ENCODE data around the gene ZNF586. TPM values are rescaled to one million over a fixed set of nuclear protein-coding genes. Genes with fewer than 3 reads are reported as not detected.
"Not testable (repeated sequence)": the region's sequence is repeated elsewhere in the genome, so short reads cannot be mapped to it uniquely, and the experiment has no call there.

Gene ZNF586
- polyA plus RNA-seq (ENCODE audit: insufficient read length in 3 of 3), result 10 to 100 TPM; 17.8 to 33.8 (median 30.4) TPM
- long read RNA-seq, donor 1, partial matches to known transcripts, result 6 of 7 reads
- long read RNA-seq, donor 1, other reads (novel, unspliced or antisense), result 0 of 7 reads
- long read RNA-seq, donor 2, partial matches to known transcripts, result 16 of 21 reads
- long read RNA-seq, donor 2, other reads (novel, unspliced or antisense), result 0 of 21 reads
- long read RNA-seq, donor 3, partial matches to known transcripts, result 0 of 5 reads
- long read RNA-seq, donor 3, other reads (novel, unspliced or antisense), result 0 of 5 reads
- long read RNA-seq, donor 4, partial matches to known transcripts, result 0 of 5 reads
- long read RNA-seq, donor 4, other reads (novel, unspliced or antisense), result 0 of 5 reads
- long read RNA-seq, donor 5, partial matches to known transcripts, result 0 of 2 reads
- long read RNA-seq, donor 5, other reads (novel, unspliced or antisense), result 0 of 2 reads
- long read RNA-seq, donor 6, partial matches to known transcripts, result 17 of 37 reads
- long read RNA-seq, donor 6, other reads (novel, unspliced or antisense), result 17 of 37 reads
- long read RNA-seq, donor 7, partial matches to known transcripts, result 0 of 1 reads
- long read RNA-seq, donor 7, other reads (novel, unspliced or antisense), result 0 of 1 reads
- long read RNA-seq, donor 8, partial matches to known transcripts, result 0 of 4 reads
- long read RNA-seq, donor 8, other reads (novel, unspliced or antisense), result 0 of 4 reads
- long read RNA-seq, donor 9, transcript ZNF586-203 (3 exons, 2,163 nt), result major isoform, 5 of 5 reads
- long read RNA-seq, donor 9, partial matches to known transcripts, result 0 of 5 reads
- long read RNA-seq, donor 9, other reads (novel, unspliced or antisense), result 0 of 5 reads
- long read RNA-seq, donor 10, partial matches to known transcripts, result 0 of 2 reads
- long read RNA-seq, donor 10, other reads (novel, unspliced or antisense), result 0 of 2 reads
- long read RNA-seq, donor 11, partial matches to known transcripts, result 9 of 11 reads
- long read RNA-seq, donor 11, other reads (novel, unspliced or antisense), result 0 of 11 reads
- long read RNA-seq, donor 12, partial matches to known transcripts, result 14 of 19 reads
- long read RNA-seq, donor 12, other reads (novel, unspliced or antisense), result 0 of 19 reads
- long read RNA-seq, donor 13, partial matches to known transcripts, result 0 of 4 reads
- long read RNA-seq, donor 13, other reads (novel, unspliced or antisense), result 0 of 4 reads
- long read RNA-seq, donor 14, partial matches to known transcripts, result 0 of 6 reads
- long read RNA-seq, donor 14, other reads (novel, unspliced or antisense), result 0 of 6 reads
- long read RNA-seq, donor 15, partial matches to known transcripts, result 0 of 10 reads
- long read RNA-seq, donor 15, other reads (novel, unspliced or antisense), result 7 of 10 reads
- long read RNA-seq, donor 16, partial matches to known transcripts, result 0 of 3 reads
- long read RNA-seq, donor 16, other reads (novel, unspliced or antisense), result 0 of 3 reads

- DNase-seq, result peak; percentile 91
Measured at GRCh38 chr19:57769345-57770131, at the start of gene ZNF586. Gene ZNF586, plus strand, starts transcription at chr19:57769676. Its CDS starts 167 bp downstream, at chr19:57769843.

GRCh38 chr19:57719901-57720519 lies 49.5 kb upstream of the ZNF586 start:
- DNase-seq, result no peak

GRCh38 chr19:57720878-57721277 lies 48.6 kb upstream of the ZNF586 start:
- no peak for DNase-seq

DNA sequence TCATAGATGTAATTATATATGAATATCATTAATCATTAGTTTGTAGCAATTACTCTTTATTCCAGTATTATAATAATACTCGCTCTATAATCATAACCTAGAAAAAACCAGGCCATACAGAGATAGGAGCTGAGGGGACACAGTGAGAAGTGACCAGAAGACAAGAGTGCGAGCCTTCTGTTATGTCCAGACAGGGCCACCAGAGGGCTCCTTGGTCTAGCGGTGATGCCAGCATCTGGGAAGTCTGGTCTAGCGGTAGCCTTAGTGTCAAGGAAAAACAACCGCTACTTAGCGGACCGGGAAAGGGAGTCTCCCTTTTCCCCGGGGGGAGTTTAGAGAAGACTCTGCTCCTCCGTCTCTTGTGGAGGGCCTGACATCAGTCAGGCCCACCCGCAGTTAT lies 31.2 kb upstream of the ZNF586 start:
- DNase-seq, result peak; percentile 17

DNA sequence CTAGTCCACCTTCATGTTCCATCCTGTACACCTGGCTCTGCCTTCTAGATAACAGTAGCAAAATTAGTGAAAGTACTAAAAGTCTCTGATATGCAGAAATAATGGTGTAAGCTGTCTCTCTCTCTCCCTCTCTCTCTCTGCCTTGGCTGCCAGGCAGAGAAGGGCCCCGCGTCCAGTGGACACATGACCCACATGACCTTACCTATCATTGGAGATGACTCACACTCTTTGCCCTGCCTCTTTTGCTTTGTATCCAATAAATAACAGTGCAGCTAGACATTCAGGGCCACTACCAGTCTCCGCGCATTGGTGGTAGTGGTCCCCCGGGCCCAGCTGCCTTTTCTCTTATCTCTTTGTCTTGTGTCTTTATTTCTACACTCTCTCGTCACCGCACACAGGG lies 30.7 kb upstream of the ZNF586 start:
- DNase-seq, result not testable (repeated sequence)

GRCh38 chr19:57746580-57747471 lies 22.6 kb upstream of the ZNF586 start, which contains the start of gene ZNF776:
Gene ZNF776, plus strand, starts transcription at chr19:57746815. Its CDS starts 244 bp downstream, at chr19:57747059.
- peak; percentile 95 for DNase-seq

DNA sequence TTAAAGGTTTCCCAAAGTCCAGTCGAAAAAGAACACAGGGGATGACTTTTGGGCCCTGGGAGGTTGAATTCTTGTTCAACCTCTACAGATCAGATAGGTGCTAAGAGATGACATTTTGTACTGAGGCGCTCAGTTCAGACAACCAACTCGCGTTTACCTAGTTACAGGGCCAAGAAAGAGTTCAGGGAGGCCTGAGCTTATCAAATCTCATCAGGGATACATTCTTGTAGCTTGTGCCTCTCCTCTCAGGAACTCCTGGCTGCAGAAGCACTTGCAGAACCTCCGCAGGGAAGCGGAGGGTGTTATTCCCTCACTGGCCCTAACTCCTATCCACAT lies 22.0 kb upstream of the ZNF586 start:
- peak; percentile 7 for DNase-seq

- no peak for DNase-seq
Measured at GRCh38 chr19:57748029-57748428, 21.4 kb upstream of the ZNF586 start.

DNA sequence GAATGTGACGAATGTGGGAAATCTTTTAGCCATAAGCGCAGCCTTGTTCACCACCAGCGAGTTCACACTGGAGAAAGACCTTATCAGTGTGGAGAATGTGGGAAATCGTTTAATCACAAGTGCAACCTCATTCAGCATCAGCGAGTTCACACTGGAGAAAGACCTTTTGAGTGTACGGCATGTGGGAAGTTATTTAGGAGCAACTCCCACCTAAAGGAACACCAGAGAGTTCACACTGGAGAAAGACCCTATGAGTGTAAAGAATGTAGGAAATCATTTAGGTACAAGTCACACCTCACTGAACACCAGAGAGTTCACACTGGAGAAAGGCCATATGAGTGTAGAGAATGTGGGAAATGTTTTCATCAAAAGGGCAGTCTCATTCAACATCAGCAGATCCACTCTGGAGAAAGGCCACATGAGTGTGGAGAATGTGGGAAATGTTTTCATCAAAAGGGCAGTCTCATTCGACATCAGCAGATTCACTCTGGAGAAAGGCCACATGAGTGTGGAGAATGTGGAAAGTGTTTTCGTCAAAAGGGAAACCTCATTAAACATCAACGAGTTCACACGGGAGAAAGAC lies 15.3 kb upstream of the ZNF586 start:
- no peak for DNase-seq

GRCh38 chr19:57755031-57755430 lies 14.4 kb upstream of the ZNF586 start:
- DNase-seq, result no peak

DNA sequence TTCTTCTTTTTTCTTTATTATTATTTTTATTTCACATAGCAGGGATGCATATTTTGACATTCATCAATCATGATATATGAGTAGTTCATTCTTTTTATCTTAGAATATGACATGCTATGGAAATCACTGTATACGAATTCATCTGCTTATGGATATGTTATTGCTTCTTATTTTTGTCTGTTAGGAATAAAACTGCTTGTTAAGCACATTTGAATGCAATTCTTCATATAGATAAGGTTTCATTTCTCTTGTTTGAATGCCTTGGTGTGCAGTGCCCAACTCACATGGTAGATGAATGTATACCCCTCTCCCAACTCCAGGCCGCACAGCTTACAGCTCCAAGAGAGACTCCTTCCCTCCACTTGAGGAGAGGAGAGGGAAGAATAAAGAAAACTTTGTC lies 11.5 kb upstream of the ZNF586 start:
- no peak for DNase-seq

GRCh38 chr19:57759096-57759495 lies 10.4 kb upstream of the ZNF586 start:
- DNase-seq, result no peak

- no peak for DNase-seq
Measured at GRCh38 chr19:57771417-57771816, 1.9 kb downstream of the ZNF586 start.

DNA sequence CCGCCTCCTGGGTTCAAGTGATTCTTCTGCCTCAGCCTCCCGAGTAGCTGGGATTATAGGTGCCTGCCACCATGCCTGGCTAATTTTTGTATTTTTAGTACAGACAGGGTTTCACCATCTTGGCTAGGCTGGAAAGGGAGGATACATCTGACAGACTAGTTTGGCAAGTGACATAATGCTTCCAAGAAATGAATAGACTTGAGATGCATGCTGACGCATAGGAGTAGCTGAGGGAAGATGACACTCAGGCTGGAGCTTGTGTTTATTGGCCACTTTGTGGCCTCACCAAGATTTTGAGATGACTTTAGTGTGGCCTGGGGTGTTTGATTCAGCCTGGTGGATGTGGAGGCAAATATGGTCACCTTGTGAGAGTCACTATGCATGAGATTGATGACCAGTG lies 4.0 kb downstream of the ZNF586 start:
- DNase-seq, result no peak

GRCh38 chr19:57776764-57777296 lies 7.4 kb downstream of the ZNF586 start:
- no peak for DNase-seq

DNA sequence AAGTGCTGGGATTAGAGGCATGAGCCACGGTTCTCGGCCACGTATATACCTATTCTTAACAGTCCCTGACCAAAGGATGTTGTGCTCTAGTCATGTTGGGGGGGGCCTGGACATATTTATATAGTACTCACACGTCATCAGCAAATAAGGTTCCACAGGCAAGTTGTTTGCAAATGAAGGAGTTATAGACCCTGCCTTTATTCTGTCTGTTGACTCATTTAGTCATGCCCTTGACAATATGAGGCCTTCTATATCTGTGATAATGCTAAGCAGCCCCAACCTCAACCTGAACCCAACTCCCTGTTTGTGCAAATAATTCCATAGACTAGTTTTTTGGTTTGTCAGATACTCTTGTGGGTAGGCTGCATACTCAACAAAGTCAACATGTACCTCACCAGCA lies 8.9 kb downstream of the ZNF586 start:
- no peak for DNase-seq

DNA sequence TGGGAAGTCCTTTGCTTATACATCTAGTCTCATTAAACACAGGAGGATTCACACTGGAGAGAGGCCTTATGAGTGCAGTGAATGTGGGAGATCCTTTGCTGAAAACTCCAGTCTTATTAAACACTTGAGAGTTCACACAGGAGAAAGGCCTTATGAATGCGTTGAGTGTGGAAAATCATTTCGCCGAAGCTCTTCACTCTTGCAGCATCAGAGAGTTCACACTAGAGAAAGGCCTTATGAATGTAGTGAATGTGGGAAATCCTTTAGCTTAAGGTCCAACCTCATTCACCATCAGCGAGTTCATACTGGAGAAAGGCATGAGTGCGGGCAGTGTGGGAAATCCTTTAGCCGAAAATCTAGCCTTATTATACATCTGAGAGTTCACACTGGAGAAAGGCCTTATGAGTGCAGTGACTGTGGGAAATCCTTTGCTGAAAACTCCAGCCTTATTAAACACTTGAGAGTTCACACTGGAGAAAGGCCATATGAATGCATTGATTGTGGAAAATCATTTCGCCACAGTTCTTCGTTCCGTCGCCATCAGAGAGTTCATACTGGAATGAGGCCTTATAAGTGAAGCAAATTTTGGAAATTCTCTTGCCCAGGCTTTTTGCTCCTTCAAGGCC lies 9.9 kb downstream of the ZNF586 start:
- DNase-seq, result no peak

DNA sequence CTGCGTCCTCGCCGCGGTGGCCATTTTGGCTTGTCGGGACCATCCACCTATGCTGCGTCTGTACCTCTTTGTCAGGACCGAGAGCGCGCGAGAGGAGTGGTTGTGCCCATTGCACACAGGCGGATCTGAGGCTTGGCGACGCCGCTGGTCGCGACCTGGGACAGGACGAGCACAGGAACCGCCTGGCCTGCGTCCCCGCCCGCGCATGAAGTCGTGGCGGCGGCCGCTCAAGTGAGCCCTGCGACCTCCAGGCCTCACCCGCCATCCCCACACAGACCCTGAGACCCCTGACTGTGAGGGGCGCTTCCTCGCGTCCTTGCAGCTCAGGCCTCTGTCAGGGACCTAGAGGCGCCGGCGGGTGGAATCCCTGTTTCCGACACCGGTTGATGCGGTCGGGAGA lies 16.8 kb downstream of the ZNF586 start:
- no peak for DNase-seq
